Measurements from ENCODE around the gene CENPC.
"Not testable (repeated sequence)": the region's sequence is repeated elsewhere in the genome, so short reads cannot be mapped to it uniquely, and the experiment has no call there.

DNA sequence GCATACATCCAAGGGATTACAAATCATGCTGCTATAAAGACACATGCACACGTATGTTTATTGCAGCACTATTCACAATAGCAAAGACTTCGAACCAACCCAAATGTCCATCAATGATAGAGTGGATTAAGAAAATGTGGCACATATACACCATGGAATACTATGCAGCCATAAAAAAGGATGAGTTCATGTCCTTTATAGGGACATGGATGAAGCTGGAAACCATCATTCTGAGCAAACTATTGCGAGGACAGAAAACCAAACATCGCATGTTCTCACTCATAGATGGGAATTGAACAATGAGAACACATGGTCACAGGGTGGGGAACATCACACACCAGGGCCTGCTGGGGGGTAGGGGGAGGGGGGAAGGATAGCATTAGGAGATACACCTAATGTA is 12.9 kb downstream of the CENPC start:
- TF ChIP-seq CTCF (IDR thresholded peaks at IDR 0.05; ENCODE audit: extremely low read depth in 1 of 2, insufficient read depth in 1 of 2, low read depth in 1 of 2, low read length in 2 of 2); EZH2 (IDR thresholded peaks at IDR 0.05; ENCODE audit: borderline replicate concordance, low read depth, low read length, severe bottlenecking); FOS (IDR thresholded peaks at IDR 0.05; ENCODE audit: borderline replicate concordance, insufficient read depth, low read length); GATA2 (IDR thresholded peaks at IDR 0.05; ENCODE audit: insufficient read depth, insufficient read length, low read depth, low read length); POLR2A (IDR thresholded peaks at IDR 0.05; ENCODE audit: low read depth, low read length): not testable (repeated sequence)
